ENCODE measurements around the gene LAMC3. TPM values are rescaled to one million over a fixed set of nuclear protein-coding genes. Genes with fewer than 3 reads are reported as not detected.

Gene LAMC3
- total and polyA plus RNA-seq, 7 donors = 0.17 to 0.96 (median 0.22) TPM; not detected in 1

GRCh38 chr9:131027048-131027871, 18.3 kb downstream of the LAMC3 start:
- intact Hi-C loops (cut with DNase I) = no loop called here
- peaks cover 0 to 22% (median 3%) of the 10 kb centered on the region in 3 donors for H3K27me3 ChIP-seq (ENCODE audit: insufficient read depth in 3 of 3, low read length in 2 of 3)
- ATAC-seq (no peak), DNase-seq (peak in 1 of 2 donors; percentile 26)
- no peaks in the 10 kb centered on the region for H3K36me3 ChIP-seq (ENCODE audit: insufficient read depth in 1 of 2, low read depth in 1 of 2)
- H3K27ac ChIP-seq = no peak overlapping the region
- no peak for TF ChIP-seq CTCF (IDR thresholded peaks at IDR 0.05)
- no peaks in the 10 kb centered on the region for H3K4me1 ChIP-seq
- H3K4me3 ChIP-seq = no peak overlapping the region
- H3K9me3 ChIP-seq = no peaks in the 10 kb centered on the region
- 91 to 94% (median 91%) methylated on average over 23 of the region's 23 CpGs for WGBS, 3 donors

GRCh38 chr9:131027872-131028179, 18.9 kb downstream of the LAMC3 start:
- Histone ChIP-seq H3K4me1 (no peaks in the 10 kb centered on the region), H3K36me3 (ENCODE audit: insufficient read depth in 1 of 2, low read depth in 1 of 2) (no peaks in the 10 kb centered on the region), H3K9me3 (no peaks in the 10 kb centered on the region), H3K27ac (no peak overlapping the region), H3K27me3 (ENCODE audit: insufficient read depth in 3 of 3, low read length in 2 of 3) (peaks cover 0 to 22% (median 3%) of the 10 kb centered on the region in 3 donors), H3K4me3 (no peak overlapping the region)
- DNase-seq (no peak), ATAC-seq (no peak)
- intact Hi-C loops (cut with DNase I) = no loop called here
- WGBS, 3 donors = 92% methylated on average over 11 of the region's 11 CpGs
- no peak for TF ChIP-seq CTCF (IDR thresholded peaks at IDR 0.05)

- Histone ChIP-seq H3K36me3 (ENCODE audit: insufficient read depth in 1 of 2, low read depth in 1 of 2) (no peaks in the 10 kb centered on the region), H3K4me3 (no peak overlapping the region), H3K9me3 (no peaks in the 10 kb centered on the region), H3K27me3 (ENCODE audit: insufficient read depth in 3 of 3, low read length in 2 of 3) (peaks cover 0 to 22% (median 3%) of the 10 kb centered on the region in 3 donors), H3K27ac (no peak overlapping the region), H3K4me1 (no peaks in the 10 kb centered on the region)
- DNase-seq (no peak), ATAC-seq (no peak)
- 58 to 77% (median 61%) methylated on average over 24 of the region's 24 CpGs for WGBS, 3 donors
- intact Hi-C loops (cut with DNase I) = no loop called here
- no peak for TF ChIP-seq CTCF (IDR thresholded peaks at IDR 0.05)
Measured at GRCh38 chr9:131028221-131028884, 19.4 kb downstream of the LAMC3 start.

GRCh38 chr9:131028931-131029573, 20.1 kb downstream of the LAMC3 start:
- DNase-seq = no peak
- Histone ChIP-seq H3K9me3 (no peaks in the 10 kb centered on the region), H3K36me3 (ENCODE audit: insufficient read depth in 1 of 2, low read depth in 1 of 2) (no peaks in the 10 kb centered on the region), H3K4me1 (no peaks in the 10 kb centered on the region), H3K27me3 (ENCODE audit: insufficient read depth in 3 of 3, low read length in 2 of 3) (peaks cover 0 to 22% (median 3%) of the 10 kb centered on the region in 3 donors), H3K4me3 (no peak overlapping the region), H3K27ac (no peak overlapping the region)
- no peak for ATAC-seq
- intact Hi-C loops (cut with DNase I) = no loop called here
- WGBS, 3 donors = 66 to 75% (median 74%) methylated on average over 14 of the region's 14 CpGs
- TF ChIP-seq CTCF (IDR thresholded peaks at IDR 0.05) = no peak
